Measurements from ENCODE around the gene DDX1. TPM values are rescaled to one million over a fixed set of nuclear protein-coding genes. Genes with fewer than 3 reads are reported as not detected.

The DDX1 gene
- total and polyA plus RNA-seq, 2 donors (not counting 1 experiment from before 2014, with no cell fraction given), result 13.2 to 52.6 TPM

DNA sequence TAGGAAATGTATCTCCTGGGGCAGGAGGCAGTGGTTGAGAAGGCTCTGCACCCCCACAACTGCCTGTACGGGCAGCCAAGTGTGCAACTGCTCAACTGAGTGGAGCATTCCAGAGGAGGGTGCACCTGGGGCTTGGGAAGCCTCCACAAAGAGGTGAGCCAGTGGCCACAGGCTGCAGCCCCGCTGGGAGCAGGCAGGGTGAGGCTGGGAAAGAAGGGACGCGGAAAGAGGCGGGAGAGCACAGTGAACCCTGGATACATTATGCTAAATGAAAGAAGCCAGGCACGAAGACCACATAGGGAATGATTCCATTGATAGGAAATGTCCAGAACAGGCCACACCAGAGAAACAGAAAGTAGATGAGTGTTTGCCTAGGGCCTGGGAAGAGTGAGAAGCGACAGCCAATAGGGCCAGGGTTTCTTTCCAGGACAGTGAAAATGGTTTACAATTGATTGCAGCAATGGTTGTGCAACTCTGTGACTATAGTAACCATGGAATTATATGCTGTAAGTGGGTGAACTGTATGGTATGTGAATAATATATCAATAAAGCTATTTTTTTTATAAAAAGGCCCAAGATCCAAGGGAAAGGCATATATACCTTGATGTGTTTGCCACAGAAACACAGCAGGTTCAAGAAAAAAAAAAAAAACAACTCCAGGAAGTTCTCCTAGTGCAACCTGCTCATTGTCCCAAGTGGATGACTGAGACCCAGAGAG lies 82.4 kb downstream of the DDX1 start:
- Histone ChIP-seq H4K20me1 (ENCODE audit: control insufficient read depth, insufficient read depth, low read length, poor library complexity, severe bottlenecking) (no peaks in the 10 kb centered on the region), H3K27ac (ENCODE audit: low read length in 2 of 2) (no peak overlapping the region), H3K79me2 (ENCODE audit: control insufficient read depth, insufficient read depth, low read length) (no peaks in the 10 kb centered on the region), H3K9ac (ENCODE audit: low read length) (no peak overlapping the region), H2AFZ (ENCODE audit: insufficient read depth, low read depth, low read length, poor library complexity, severe bottlenecking) (no peak overlapping the region), H3K36me3 (replicated peaks in 1 of 2; ENCODE audit: control extremely low read depth in 1 of 2, control insufficient read depth in 1 of 2, extremely low read depth in 1 of 2, insufficient read depth in 2 of 2, low read length in 1 of 2) (no peaks in the 10 kb centered on the region), H3K4me1 (ENCODE audit: control insufficient read depth in 2 of 2, insufficient read depth in 2 of 2, low read length in 2 of 2) (no peaks in the 10 kb centered on the region), H3K4me3 (ENCODE audit: control extremely low read depth in 1 of 5, extremely low read depth in 1 of 5, insufficient read depth in 1 of 5, low read depth in 2 of 5, low read length in 4 of 5) (no peak overlapping the region), H3K9me3 (ENCODE audit: control extremely low read depth in 1 of 3, control insufficient read depth in 2 of 3, insufficient read depth in 1 of 3, low read length in 2 of 3) (peaks cover 0 to 4% (median 0%) of the 10 kb centered on the region in 3 donors), H3K27me3 (replicated peaks in 1 of 4; ENCODE audit: control extremely low read depth in 1 of 4, control insufficient read depth in 3 of 4, insufficient read depth in 4 of 4, low read length in 3 of 4) (peaks cover 0 to 3% (median 0%) of the 10 kb centered on the region in 4 experiments), H3K4me2 (replicated peaks; ENCODE audit: low read depth, low read length, poor library complexity, severe bottlenecking) (no peak overlapping the region)
- WGBS (ENCODE audit: insufficient coverage), result 95% methylated on average over 7 of the region's 7 CpGs
- ATAC-seq (ENCODE audit: low read depth), result no peak
- no peak for DNase-seq
- ChIA-PET POLR2A (no interaction called here), CTCF (no interaction called here)
- Mint-ChIP-seq H3K4me1 (no peaks in the 10 kb centered on the region), H3K9me3 (ENCODE audit: insufficient read depth) (no peaks in the 10 kb centered on the region), H3K4me3 (no peak overlapping the region), H3K27ac (no peak overlapping the region), H3K27me3 (peaks cover 23% of the 10 kb centered on the region)
- intact Hi-C loops (cut with micrococcal nuclease), result no loop called here
- TF ChIP-seq, protein P1, sequence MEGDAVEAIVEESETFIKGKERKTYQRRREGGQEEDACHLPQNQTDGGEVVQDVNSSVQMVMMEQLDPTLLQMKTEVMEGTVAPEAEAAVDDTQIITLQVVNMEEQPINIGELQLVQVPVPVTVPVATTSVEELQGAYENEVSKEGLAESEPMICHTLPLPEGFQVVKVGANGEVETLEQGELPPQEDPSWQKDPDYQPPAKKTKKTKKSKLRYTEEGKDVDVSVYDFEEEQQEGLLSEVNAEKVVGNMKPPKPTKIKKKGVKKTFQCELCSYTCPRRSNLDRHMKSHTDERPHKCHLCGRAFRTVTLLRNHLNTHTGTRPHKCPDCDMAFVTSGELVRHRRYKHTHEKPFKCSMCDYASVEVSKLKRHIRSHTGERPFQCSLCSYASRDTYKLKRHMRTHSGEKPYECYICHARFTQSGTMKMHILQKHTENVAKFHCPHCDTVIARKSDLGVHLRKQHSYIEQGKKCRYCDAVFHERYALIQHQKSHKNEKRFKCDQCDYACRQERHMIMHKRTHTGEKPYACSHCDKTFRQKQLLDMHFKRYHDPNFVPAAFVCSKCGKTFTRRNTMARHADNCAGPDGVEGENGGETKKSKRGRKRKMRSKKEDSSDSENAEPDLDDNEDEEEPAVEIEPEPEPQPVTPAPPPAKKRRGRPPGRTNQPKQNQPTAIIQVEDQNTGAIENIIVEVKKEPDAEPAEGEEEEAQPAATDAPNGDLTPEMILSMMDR (IDR thresholded peaks at IDR 0.05), result no peak
- TF ChIP-seq EZH2 (IDR thresholded peaks at IDR 0.05; ENCODE audit: borderline replicate concordance, insufficient read depth, low read depth, low read length, poor library complexity, severe bottlenecking), result no peak

DNA sequence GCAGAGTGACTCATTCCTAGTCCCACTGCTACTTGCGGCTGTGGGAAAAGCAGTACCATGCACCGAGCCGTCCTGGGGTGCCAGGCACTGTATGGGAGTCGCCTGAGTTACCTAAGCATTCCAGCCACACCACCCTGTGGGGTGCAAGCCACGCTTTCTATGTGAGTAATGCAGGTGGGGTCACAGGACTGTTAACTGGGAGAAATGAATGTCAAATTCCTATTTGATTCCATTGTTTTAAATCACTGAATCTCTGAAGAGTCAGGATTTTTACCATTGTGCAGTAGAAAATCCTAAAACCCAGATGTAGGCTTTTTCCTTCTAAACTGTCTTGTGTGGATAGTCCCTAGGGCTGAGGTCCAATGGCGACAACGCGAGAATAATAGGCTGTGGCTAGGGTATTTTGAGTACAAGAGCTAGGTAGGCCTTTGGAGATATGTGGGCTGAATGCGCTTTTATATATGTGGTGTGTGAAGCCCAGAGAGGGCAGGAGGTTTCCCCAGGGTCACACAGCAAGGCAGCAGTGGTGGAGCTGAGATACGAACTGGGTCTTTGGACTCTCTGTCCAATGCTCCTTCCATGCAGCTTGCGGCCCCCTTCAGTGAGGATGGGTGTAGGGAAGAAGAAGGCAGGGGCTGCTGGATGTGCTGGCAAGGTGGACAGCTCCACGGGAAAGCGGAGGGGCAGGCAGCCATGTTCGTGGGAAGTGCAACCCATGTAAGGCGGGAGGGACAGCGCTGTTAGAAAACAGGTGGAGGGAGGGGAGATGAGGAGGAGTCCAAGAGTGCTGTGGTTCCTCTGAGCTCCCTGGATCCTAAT lies 83.2 kb downstream of the DDX1 start:
- WGBS (ENCODE audit: insufficient coverage), result 95% methylated on average over 13 of the region's 16 CpGs
- no peaks in the 10 kb centered on the region for H3K36me3 ChIP-seq (replicated peaks in 1 of 2; ENCODE audit: control extremely low read depth in 1 of 2, control insufficient read depth in 1 of 2, extremely low read depth in 1 of 2, insufficient read depth in 2 of 2, low read length in 1 of 2)
- intact Hi-C loops (cut with micrococcal nuclease), result no loop called here
- no peak overlapping the region for H3K4me3 Mint-ChIP-seq
- no peak for DNase-seq
- POLR2A ChIA-PET, result no interaction called here
- no peak overlapping the region for H3K4me3 ChIP-seq (ENCODE audit: control extremely low read depth in 1 of 5, extremely low read depth in 1 of 5, insufficient read depth in 1 of 5, low read depth in 2 of 5, low read length in 4 of 5)
- no peaks in the 10 kb centered on the region for H3K4me1 Mint-ChIP-seq
- CTCF ChIA-PET, result no interaction called here
- H3K27me3 ChIP-seq (replicated peaks in 1 of 4; ENCODE audit: control extremely low read depth in 1 of 4, control insufficient read depth in 3 of 4, insufficient read depth in 4 of 4, low read length in 3 of 4), result peaks cover 0 to 3% (median 0%) of the 10 kb centered on the region in 4 experiments
- H3K27ac Mint-ChIP-seq, result no peak overlapping the region
- TF ChIP-seq, protein P1 (IDR thresholded peaks at IDR 0.05), result no peak
- TF ChIP-seq EZH2 (IDR thresholded peaks at IDR 0.05; ENCODE audit: borderline replicate concordance, insufficient read depth, low read depth, low read length, poor library complexity, severe bottlenecking), result no peak
- no peaks in the 10 kb centered on the region for H3K4me1 ChIP-seq (ENCODE audit: control insufficient read depth in 2 of 2, insufficient read depth in 2 of 2, low read length in 2 of 2)
- H3K9ac ChIP-seq (ENCODE audit: low read length), result no peak overlapping the region
- H3K27me3 Mint-ChIP-seq, result peaks cover 23% of the 10 kb centered on the region
- H3K9me3 Mint-ChIP-seq (ENCODE audit: insufficient read depth), result no peaks in the 10 kb centered on the region
- no peak overlapping the region for H2AFZ ChIP-seq (ENCODE audit: insufficient read depth, low read depth, low read length, poor library complexity, severe bottlenecking)
- H4K20me1 ChIP-seq (ENCODE audit: control insufficient read depth, insufficient read depth, low read length, poor library complexity, severe bottlenecking), result no peaks in the 10 kb centered on the region
- H3K79me2 ChIP-seq (ENCODE audit: control insufficient read depth, insufficient read depth, low read length), result no peaks in the 10 kb centered on the region
- H3K27ac ChIP-seq (ENCODE audit: low read length in 2 of 2), result no peak overlapping the region
- no peak overlapping the region for H3K4me2 ChIP-seq (replicated peaks; ENCODE audit: low read depth, low read length, poor library complexity, severe bottlenecking)
- H3K9me3 ChIP-seq (ENCODE audit: control extremely low read depth in 1 of 3, control insufficient read depth in 2 of 3, insufficient read depth in 1 of 3, low read length in 2 of 3), result peaks cover 0 to 4% (median 0%) of the 10 kb centered on the region in 3 donors
- ATAC-seq (ENCODE audit: low read depth), result no peak
